HL-60/S4 treated with retinoic acid at 250 ng/mL for 4 days and 3 days (cell line): ENCODE data around the gene ZNF574.

Experiments used
- in situ Hi-C: fragments of 300-500 bp; cut with MboI; formaldehyde crosslinking; loops from 2 replicates; pipeline ENCODE4 v1.7.0; 2022; ENCODE audit warnings: low sequenced_read_pairs

ZNF574 gene

DNA sequence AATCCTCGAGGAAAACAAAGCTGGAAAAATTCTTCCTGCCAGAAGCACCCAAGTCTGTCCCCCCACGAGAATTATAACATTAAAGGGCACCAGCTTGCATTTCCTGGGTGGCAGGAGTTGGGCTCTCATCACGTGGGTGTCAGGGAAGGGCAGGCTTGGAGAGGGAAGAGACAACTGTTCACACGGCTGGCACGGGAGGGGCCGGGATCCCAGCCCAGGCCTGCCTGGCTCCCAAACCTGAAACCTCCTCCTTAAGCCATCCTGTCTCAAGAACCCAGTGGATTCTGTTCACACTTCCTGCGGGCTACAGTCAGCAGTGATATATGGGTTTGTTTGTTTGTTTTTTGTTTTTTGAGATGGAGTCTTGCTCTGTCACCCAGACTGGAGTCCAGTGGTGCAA lies 18.1 kb upstream of the ZNF574 start:
- in situ Hi-C loops, result no loop called here

- in situ Hi-C loops, result no loop called here
These were observed 16.8 kb upstream of the ZNF574 start for GRCh38 chr19:42059196-42059595.

GRCh38 chr19:42060117-42060516 lies 15.8 kb upstream of the ZNF574 start:
- in situ Hi-C loops, result no loop called here

GRCh38 chr19:42062381-42062780 lies 13.6 kb upstream of the ZNF574 start:
- in situ Hi-C loops, result no loop called here

DNA sequence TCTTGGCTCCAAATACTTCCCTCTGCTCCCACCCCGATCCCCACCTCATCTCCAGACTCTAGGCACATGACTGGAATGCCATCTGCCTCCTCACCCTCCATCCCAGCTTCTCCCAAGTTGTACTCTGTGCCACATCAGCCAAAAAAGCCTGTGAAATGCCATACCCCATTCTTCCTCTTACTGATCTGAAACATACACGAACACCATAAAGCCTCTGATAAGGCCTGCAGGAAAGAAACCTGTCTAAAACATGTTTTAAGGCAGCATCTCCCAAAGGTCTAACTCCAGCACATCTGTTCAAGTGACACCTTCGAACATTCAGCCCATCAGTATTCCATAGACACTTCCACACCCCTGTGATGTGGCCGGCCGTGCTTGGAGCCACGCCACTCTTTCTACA lies 11.5 kb upstream of the ZNF574 start:
- in situ Hi-C loops, result no loop called here

GRCh38 chr19:42065051-42065450 lies 10.9 kb upstream of the ZNF574 start:
- in situ Hi-C loops, result no loop called here

GRCh38 chr19:42065511-42065910 lies 10.5 kb upstream of the ZNF574 start:
- in situ Hi-C loops, result no loop called here

- in situ Hi-C loops, result no loop called here
These were observed 9.8 kb upstream of the ZNF574 start for GRCh38 chr19:42066075-42066754.

DNA sequence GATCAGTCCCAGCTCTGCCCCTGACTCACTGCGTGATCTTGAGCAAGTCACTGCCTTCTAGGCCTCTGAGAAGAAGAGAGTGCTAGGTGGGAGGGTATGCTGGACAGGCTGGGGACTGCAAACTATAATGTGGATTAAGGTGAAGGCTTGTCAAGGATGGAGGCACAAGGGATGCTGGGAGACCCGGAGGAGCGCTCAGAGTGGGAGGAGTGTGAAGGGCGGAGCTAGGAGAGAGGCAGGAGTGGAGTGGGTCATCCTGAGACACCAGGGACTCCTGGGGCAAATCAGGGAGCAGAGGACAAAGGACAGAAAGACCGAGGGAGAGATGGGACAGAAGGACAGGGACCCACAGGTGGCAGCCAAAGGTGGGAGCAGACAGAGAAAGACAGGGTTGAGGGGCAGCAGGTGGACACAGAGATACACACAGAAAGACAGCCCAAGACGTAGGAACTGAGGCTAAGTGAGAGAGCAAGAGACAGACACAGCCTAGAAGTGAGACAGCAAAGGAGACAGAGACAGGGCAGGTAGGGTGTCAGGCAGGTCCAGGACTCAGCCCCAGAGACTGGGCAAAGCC lies 8.6 kb upstream of the ZNF574 start:
- in situ Hi-C loops, result no loop called here

- in situ Hi-C loops, result no loop called here
These were observed 7.6 kb upstream of the ZNF574 start for GRCh38 chr19:42068361-42068755.

DNA sequence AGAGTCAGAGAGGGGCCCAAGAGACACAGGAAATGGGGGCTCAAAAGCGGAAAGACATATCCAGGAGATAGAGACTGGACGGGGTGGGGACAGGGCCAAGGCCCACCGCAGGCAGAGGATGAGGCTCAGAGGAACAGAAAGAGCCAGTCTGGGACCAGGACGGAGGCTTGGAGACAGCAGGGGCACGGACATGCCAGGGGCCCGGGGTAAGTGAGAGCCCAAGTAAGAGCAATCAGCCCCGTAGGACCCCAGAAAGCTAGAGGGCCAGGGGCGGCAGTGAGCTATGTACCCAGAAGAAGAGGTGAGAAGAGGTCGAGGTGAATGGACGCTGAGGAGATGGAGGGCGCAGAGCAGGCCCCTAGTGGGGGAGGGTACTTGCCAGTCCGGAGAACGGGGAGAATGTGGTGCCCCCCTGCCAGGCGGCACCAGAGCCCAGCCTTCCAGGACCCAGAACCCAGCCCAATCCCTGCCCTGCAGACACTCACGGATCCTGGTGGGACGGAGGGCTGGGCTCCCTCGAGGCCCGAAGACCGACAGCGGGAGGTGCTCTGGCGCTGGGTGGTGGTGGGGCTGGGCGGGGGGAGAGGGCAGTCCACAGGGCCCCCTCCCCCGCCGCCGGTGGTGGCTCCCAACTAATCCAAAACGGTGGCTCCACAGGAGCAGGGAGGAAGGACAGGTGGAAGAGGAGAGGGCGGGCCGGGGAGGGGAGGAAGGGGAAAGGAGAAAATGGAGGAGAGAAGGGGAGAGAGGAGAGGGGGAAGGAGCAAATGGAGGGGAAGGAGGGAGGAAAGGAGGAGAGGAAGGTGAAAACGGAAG lies 7.0 kb upstream of the ZNF574 start:
- in situ Hi-C loops, result no loop called here

- in situ Hi-C loops, result no loop called here
These were observed 6.2 kb upstream of the ZNF574 start, which contains the start of gene GRIK5 for GRCh38 chr19:42069619-42070351. Gene GRIK5 (minus strand): TSS chr19:42070206. CDS start chr19:42065770, 4,436 bp downstream.

DNA sequence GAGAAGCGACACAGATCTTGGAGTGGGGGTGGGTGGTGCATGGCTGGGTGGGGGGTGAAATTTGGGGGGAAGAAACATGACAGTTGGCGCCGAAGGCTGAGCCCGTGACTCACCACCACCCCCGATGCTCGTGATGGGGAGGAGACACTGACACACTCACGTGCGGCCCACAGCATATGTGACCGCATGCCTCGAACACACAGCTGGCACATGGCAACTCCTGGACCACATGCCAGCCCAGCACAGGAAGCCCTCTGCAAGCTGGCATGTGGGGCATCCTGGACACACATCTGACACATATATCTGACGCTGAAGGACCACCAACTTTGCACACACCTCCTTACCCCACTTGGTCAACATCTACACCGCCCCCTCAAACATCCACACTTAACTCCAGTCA lies 4.7 kb upstream of the ZNF574 start:
- in situ Hi-C loops, result no loop called here

DNA sequence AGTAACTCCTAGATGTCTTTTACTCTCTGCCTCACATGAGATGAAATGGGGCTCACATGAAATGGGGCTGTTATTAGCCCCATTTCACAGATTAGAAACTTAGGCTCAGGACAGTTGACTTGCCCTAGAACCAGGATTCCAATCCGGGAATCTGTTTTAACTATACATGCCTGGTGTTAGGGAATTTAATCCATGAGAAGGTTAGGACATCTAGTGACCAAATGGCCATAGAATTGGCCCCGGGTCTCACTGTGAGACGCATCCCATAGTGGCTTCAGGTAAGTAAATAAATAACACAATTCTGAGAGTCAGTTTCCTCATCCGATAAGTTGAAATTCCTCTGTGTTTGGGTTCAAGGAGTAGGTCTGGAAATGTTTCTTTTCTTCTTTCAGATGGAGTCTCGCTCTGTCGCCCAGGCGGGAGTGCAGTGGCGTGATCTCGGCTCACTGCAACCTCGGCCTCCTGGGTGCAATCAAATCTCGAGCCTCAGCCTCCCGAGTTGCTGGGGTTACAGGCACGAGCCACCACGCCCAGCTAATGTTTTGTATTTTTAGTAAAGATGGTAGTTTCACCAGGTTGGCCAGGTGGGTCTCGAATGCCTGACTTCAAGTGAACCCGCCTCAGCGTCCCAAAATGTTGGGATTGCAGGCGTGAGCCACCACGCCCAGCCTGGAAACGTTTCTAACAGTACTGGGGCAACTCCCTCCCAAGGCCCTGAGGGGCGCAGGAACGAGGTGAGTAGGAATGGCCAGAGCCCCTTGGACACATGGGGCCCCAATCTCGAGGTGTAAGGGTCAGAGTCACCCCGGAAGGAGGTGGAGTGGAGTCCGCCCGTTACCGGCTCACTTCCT lies 1.2 kb upstream of the ZNF574 start:
- in situ Hi-C loops, result no loop called here

GRCh38 chr19:42075364-42075615 lies 676 bp upstream of the ZNF574 start:
- in situ Hi-C loops, result no loop called here

- in situ Hi-C loops, result no loop called here
These were observed 496 bp downstream of the ZNF574 start for GRCh38 chr19:42076380-42076944.

DNA sequence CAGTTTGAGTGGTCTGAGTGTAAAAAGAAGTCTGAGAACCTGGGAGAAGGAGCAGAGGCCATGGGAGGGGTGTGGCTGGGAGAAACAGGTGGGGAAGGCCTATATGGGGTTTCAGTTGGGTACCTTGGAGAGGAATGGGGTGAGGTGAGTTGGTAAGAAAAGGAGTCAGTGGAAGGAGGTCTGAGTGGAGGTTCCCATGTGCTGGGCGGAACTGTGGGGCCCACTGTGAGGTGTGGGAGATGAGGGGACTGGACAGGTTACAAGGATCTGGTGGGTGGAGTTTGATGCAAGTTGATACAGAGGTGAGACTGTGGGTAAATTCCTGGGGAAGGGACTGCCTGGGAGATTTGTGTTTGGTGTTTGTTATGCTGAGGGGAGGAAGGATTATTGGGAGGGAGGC lies 2.1 kb downstream of the ZNF574 start:
- in situ Hi-C loops, result no loop called here

DNA sequence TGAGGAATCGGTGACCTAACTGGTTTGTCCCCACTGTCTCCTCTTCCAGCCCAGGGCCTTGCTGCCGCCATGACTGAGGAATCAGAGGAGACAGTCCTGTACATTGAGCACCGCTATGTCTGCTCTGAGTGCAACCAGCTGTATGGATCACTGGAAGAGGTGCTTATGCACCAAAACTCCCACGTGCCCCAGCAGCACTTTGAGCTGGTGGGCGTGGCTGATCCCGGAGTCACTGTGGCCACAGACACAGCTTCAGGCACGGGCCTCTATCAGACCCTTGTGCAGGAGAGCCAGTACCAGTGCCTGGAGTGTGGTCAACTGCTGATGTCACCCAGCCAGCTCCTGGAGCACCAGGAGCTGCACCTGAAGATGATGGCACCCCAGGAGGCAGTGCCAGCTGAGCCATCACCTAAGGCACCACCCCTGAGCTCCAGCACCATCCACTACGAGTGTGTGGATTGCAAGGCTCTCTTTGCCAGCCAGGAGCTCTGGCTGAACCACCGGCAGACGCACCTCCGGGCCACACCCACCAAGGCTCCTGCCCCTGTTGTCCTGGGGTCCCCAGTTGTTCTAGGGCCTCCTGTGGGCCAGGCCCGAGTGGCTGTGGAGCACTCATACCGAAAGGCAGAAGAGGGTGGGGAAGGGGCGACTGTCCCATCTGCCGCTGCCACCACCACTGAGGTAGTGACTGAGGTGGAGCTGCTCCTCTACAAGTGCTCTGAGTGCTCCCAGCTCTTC lies 2.7 kb downstream of the ZNF574 start:
- in situ Hi-C loops, result no loop called here

GRCh38 chr19:42079276-42079669 lies 3.3 kb downstream of the ZNF574 start:
- in situ Hi-C loops, result no loop called here
